B cell (primary cell): ENCODE results near the gene PTPRN.

Experiments
- EZH2 ChIP-seq: IDR thresholded peaks from 2 replicates; pipeline ENCODE4 v1.6.1; 2012; ENCODE audit warnings: borderline replicate concordance, low read depth, mild to moderate bottlenecking, moderate library complexity, low read length; ENCODE audit not compliant: insufficient read depth, poor library complexity, severe bottlenecking
- TF ChIP-seq, protein P1 (sequence below): fragments of 200-600 bp; IDR thresholded peaks from one replicate; pipeline ENCODE4 v1.8.0; 2022; ENCODE audit warnings: antibody characterized with exemption, mild to moderate bottlenecking

DNA sequence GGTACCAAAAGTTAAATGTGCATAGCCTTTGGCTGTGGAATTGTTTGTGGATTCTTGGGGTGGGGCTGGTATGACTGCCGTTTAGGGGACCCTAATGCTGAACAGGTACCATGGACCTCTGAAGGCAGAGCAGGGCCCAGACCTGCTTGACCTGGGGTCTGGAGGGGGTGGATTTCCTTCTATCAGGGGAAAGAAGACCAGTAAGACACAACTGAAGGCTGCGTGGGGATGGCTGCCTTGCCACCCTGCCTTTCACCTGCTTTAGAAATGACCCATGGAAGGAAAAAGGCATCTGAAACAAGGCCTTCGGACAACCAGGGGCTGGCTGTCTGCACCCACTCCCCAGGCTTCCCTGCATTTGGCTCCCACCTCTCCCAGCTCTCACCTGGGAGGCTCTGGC is 41.0 kb upstream of the PTPRN start:
- TF ChIP-seq EZH2 = no peak
- TF ChIP-seq, protein P1, sequence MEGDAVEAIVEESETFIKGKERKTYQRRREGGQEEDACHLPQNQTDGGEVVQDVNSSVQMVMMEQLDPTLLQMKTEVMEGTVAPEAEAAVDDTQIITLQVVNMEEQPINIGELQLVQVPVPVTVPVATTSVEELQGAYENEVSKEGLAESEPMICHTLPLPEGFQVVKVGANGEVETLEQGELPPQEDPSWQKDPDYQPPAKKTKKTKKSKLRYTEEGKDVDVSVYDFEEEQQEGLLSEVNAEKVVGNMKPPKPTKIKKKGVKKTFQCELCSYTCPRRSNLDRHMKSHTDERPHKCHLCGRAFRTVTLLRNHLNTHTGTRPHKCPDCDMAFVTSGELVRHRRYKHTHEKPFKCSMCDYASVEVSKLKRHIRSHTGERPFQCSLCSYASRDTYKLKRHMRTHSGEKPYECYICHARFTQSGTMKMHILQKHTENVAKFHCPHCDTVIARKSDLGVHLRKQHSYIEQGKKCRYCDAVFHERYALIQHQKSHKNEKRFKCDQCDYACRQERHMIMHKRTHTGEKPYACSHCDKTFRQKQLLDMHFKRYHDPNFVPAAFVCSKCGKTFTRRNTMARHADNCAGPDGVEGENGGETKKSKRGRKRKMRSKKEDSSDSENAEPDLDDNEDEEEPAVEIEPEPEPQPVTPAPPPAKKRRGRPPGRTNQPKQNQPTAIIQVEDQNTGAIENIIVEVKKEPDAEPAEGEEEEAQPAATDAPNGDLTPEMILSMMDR = no peak
